ENCODE results near the gene CDH4. TPM values are rescaled to one million over a fixed set of nuclear protein-coding genes. Genes with fewer than 3 reads are reported as not detected.

Gene CDH4
- polyA plus RNA-seq, 4 donors, result 6.1 to 8.9 (median 6.8) TPM

GRCh38 chr20:61691978-61692377 is 439.9 kb downstream of the CDH4 start:
- no peak for DNase-seq (ENCODE audit: low read depth in 4 of 4, low spot score in 3 of 4)

- no peak for DNase-seq (ENCODE audit: low read depth in 4 of 4, low spot score in 3 of 4)
Observed at GRCh38 chr20:61692479-61692878, 440.4 kb downstream of the CDH4 start.

DNA sequence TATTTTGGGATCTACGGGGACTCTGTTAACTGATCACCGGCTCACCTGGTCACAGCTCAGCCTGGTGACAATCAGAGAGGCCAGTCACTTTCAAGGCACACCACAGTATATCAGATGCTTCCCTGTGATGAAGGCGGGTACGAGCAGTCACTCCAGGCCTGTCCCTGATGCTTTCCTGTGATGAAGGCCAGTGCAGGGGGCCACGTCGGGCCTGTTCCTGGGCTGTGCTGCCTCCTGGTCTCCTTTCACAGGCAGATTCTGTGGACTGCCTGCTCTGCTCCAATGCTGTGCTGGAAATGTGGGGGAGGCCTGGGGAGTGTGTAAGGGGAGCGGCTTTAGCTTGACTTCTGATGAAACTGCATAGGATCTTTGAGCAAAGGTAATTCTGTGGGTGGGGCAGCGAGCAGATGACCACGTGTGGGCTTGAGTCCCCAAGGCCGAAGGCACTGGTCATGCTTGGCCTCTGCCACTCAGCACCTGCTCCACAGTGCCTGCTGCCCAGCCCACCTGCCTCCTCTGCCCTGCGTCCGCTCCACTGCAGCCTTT is 441.1 kb downstream of the CDH4 start:
- DNase-seq (ENCODE audit: low read depth in 4 of 4, low spot score in 3 of 4), result no peak

- no peak for DNase-seq (ENCODE audit: low read depth in 4 of 4, low spot score in 3 of 4)
Observed at GRCh38 chr20:61694682-61695081, 442.6 kb downstream of the CDH4 start.

GRCh38 chr20:61695741-61696140 is 443.7 kb downstream of the CDH4 start:
- DNase-seq (ENCODE audit: low read depth in 4 of 4, low spot score in 3 of 4), result no peak

DNA sequence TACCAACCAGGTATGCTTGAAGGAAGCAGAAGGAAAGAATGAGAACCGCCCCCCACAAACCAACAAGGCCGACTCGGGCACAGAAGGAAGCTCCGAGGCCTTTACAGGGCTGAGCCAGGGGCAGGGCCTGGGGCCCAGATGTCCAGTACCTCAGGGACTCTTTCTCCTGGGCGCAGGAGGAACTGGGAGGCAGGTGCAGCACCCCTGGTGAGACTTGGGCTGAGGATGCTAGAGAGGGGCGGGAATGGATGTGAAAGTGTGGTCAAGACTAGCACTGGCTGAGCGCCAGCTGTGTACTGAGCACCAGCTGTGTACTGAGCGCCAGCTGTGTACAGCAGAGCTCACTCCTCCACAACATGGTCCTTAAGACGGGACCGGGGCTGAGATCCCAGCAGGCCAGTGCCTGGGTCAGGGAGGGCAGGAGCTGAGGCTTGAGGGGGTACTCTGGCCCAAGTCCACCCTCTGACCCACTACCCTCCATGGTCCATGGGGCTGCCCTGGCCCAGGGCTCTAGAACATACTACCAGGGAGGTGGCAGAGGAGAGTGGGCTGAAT is 444.2 kb downstream of the CDH4 start:
- no peak for DNase-seq (ENCODE audit: low read depth in 4 of 4, low spot score in 3 of 4)

DNA sequence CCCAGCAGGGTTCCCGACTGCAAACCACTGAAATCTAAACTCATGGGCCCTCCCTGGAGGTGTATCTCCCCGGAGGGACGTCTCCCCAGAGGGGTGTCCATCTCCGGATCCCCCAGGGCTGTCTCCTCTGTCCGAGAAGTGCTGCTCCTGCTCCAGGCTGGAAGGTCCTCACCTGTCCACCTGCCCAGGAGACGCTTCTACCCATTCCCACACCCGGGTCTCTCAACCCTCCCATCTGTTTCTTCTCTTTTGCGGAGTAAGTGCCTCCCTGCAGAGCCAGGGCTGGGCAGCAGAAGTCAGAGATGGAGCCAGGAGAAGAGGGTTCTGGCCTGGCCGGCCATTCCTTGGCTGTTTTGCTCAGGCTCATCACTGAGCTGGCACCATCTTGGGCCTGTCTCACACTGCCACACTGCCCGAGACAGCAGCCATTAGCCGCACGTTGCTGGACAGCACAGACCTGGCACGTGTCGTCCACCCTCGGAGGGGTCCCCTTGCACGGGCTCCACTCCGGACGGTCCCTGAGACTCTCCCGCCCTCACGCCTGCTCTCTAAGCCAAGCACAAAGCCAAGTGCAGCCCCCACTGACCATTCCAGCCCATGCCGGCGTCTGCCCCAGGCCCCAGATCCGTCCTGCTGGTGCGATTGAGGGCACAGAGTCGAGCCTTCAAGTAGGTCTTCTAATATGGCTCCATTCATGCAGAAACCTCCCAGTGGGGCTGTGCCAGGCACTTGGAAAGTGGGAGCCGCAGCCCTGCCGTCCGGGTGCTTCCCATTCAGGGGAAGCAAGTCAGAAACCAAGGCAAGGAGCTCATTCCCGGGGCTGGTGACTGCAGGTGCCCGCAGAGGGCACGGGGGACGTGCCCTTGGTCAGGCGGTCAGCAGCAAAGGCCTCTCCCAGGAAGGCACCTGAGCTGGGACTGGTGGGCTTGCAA is 445.9 kb downstream of the CDH4 start:
- DNase-seq (ENCODE audit: low read depth in 4 of 4, low spot score in 3 of 4), result no peak

GRCh38 chr20:61698598-61699494 is 446.8 kb downstream of the CDH4 start:
- no peak for DNase-seq (ENCODE audit: low read depth in 4 of 4, low spot score in 3 of 4)

DNA sequence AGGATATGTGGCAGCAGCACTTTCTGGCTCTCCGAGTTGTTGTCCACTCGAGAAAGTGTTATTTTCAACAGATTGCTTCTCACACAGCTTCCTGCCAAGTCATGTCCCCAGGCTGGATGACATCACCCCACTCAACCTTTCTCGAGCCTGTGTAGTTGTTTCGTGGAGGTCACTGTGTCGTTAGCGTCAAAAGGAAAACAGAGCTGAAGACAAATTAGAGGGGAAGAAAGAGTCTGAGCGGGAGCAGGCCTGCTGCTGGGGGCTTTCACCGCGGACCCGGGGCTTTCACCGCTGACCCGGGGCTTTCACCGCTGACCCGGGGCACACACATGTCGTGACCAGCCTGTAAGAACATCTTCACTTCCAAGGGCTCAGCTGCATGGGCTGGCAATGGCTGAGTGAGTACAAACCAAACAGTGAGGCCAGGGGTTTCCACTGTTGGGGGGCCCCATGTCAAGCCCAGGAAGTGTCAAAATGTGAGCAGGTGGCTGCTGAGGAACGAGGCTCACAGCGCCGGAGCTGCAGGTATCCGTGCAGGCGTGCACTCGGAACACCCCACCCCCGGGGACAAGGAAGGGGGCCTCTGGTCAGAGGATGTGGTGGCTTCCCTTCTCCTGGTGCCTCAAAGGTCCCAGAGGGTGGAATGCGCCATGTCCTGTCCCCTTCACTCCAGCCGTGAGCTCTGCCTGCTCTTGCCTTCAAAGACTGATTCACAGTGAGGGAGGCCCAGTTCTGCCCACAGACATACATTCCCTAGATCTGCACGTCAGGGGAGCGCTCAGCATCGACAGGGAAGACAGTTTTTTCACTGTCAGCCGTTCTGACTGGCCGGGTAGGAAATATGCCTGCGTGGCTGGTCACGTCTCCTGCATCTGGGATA is 447.7 kb downstream of the CDH4 start:
- no peak for DNase-seq (ENCODE audit: low read depth in 4 of 4, low spot score in 3 of 4)

DNA sequence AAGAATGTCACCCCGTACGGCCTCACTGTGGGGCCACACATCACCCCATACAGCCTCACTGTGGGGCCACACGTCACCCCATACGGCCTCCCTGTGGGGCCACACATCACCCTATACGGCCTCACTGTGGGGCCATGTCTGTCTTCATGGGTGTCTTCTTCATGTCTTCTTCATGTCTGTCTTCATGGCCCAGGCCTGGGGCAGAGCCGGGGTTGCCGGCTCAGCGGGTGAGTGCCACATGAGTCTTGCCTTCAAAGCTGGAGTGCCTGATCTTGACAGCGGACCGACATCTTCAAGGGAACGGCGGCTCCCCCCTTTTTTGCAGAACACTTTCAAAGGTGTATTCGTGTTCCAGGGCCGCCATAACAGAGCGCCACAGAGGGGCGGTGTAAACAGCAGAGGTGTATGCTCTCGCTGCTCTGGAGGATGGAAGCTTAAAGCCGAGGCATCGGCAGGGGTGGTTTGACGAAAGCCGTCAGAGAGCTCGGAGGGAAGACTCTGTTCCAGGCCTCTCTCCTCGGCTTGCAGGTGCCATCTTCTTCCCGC is 448.6 kb downstream of the CDH4 start:
- no peak for DNase-seq (ENCODE audit: low read depth in 4 of 4, low spot score in 3 of 4)

DNA sequence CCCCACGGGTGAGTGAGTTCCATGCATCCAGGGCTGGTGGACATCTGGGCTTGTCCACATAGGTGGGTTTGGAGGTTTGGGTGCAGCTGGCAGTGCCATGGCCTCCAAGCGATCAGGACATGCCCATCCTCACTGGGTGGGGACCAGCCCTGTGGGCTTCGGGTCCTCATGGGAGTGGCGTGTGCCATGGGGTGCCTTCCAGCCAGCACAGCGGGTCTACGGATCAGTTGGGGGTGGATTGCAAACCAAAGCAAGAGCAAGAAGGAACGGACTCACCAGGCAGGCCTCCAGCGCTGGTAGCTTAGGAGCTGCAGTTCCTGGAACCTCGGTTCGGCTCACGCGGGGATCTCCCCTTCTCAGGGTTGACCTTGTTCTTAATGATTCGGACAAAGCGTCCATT is 449.3 kb downstream of the CDH4 start:
- no peak for DNase-seq (ENCODE audit: low read depth in 4 of 4, low spot score in 3 of 4)

DNA sequence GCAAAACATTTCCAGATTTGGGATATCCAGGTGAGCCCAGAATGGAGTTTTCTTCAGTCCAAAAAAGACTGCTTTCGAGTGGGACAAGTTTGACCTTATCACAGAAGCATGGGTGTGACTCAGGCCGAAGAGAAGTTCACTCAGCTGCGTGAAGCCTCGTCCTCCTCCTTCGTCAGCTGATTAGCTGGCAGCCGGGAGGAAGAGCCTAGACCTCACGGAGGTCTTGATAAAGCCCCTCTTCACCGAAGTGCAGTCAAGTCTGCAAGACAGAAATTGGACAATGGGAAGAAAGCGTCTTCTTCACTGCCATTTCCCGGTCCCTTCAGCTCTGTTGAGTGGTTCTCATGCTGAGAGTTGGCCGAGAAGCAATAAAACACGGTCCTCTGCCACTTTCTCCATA is 449.7 kb downstream of the CDH4 start:
- DNase-seq (ENCODE audit: low read depth in 4 of 4, low spot score in 3 of 4), result no peak

DNA sequence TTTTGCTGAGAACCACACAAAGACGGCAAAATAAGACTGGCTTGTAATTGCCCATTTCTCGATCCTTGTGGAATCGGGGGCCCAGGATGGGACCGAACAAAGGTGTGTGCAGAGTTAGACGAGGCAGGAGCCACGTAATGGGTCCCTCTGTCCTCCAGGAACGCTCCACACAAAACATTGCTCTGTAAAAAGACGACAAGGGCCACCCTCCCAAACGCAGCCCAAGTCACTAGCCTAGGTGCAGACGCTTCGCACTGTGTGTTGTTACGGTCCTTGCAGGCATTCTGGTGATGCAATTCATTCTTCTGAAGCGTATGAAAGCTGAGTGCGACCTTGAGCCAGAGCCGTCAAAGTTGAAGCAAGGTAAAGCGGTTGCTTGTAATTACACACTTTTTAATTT is 450.2 kb downstream of the CDH4 start:
- no peak for DNase-seq (ENCODE audit: low read depth in 4 of 4, low spot score in 3 of 4)

DNA sequence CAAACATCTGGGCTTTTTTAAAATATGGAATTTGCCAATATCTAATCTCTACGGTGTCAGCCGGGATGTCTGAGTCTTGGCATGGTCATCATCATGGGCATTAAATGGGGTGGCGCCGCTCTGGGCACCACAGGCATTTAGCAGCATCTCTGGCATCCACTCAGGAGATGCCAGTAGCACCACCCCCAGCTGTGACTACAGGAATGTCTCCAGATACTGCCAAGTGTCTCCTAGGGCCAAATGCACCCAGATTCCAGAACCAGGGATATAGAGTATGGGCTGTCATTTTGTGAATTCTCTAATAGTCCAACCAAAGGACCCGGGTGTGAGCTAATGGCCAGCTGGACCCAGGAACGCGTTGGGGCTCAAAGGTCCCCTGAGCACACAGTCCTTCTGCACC is 452.6 kb downstream of the CDH4 start:
- no peak for DNase-seq (ENCODE audit: low read depth in 4 of 4, low spot score in 3 of 4)

DNA sequence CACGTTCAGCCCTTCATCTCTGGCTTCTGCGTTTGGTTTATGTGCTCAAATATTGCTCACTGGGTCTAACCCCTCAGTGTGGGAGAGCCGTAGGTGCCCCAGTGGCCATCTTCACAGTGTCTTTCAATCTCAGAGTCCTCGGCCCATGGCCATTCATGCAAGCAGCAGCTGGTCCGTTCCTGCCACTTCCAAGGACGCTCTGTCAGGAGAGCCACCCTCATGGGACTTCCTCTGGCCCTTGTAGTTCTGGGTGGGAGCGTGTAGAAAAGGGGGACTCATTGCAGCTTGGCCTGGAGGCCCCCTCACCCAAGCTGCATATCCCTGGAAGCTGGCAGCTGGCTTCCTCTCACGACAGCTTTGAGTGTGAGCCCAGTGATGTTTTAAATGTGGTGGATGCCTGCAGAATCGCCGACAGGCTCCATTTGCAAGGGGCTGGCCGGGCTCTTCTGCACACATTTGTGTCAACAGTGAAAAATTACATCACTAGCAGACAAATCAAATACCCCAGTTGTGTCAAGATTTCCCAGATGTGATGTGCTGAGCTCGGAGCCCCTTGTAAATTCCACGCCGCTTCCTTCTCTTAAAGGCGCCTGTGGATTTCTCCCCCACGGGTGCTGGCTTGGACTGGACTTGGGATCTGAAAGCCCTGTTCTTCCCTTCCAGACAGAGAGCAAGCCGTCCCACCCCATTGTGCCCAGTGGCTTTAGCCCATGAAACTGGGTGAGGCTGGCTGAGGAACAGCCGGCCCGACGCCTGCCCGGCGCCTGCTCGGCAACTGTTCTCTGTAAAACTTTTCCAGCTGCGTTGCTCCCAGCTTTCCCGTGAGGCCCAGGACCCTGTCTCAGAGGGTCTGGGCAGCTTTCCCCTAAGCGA is 453.6 kb downstream of the CDH4 start:
- no peak for DNase-seq (ENCODE audit: low read depth in 4 of 4, low spot score in 3 of 4)

DNA sequence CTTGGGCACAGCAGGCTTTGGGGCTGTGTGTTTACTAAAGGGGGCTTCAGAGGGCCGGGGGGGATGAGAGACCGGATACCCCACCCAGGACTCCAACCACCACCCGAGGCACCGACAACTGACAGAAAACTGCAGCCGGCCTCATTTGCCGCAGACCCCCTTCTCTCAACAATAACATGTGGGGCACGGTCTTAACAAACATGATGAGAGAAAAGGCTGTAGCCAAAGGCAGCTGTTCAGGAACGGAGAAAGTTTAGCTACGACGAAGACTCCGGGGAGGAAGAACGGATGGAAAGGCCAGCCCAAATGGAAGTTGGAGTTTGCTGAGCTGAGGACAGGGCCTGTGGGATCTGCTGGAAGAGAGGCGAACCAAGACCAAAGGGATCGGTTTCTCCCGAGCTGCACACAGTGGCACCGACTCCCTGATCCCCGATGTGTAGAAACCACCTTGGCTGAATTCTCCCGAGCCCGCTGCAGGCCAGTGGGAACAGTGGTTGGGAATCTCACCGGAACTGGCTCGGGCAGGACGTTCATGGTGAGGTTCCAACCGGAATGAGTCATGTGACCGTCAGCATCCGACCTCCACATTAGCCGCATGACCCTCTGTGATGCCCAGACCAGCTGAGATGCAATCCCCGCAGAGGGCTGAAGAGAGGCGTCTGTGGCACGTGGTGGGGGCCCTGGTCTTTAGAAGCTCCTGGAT is 454.3 kb downstream of the CDH4 start:
- DNase-seq (ENCODE audit: low read depth in 4 of 4, low spot score in 3 of 4), result no peak

DNA sequence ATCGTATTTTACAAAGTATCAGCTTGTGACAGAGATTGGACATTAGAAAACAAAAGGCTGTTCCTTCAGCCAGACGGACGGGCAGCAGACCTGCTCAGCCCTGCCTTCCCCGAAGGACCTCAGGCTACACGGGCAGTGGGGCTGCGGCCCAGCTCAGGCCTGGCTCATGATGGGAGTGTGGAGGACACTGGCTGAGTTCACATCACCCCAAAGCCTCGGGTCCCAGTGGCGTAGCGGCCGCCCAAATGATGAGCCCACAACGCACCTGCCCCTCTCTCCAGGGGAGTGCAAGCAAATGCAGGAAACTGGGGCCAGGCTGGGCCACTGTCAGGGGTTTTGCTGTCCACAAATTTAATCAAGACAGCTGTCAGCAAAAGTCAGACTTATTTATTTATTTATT is 456.8 kb downstream of the CDH4 start:
- DNase-seq (ENCODE audit: low read depth in 4 of 4, low spot score in 3 of 4), result no peak

DNA sequence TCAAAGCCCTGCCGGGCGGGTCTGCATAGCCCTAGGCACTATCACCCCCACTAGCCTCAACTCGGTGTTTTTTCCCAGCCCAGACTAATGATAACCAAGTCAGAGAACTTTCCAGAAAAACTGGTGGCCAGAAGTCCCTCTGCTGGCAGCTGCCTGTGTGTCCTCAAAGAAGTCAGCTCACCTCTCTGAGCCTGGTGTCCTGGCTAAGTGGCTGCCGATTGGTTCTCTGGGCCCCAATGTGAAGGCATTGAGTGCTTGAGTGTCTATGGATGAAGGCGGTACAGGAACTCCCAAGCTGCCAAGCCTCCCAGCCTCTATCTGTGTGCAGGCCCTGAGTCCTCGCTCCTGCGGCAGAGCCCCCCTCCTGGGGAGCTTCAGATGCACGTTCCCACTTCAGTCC is 458.0 kb downstream of the CDH4 start:
- DNase-seq (ENCODE audit: low read depth in 4 of 4, low spot score in 3 of 4), result no peak
